ENCODE results near the gene CYTH3.

CYTH3 gene

DNA sequence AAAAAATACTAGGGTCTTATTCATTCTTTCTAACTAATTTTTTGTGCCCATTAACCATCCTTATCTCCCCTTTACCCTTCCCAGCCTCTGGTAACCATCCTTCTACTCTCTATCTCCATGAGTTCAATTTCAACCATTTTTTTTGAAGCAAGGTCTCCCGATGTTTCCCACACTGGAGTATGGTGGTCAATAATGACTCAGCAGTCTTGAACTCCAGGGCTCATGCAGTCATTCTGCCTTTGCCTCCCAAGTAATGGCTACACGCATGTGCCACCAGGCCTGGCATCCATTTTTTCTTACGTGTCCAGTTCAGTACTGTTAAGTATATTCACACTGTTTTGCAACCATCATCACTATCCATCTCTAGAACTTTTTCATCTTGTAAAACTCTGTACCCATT lies 60.4 kb downstream of the CYTH3 start:
- TF ChIP-seq, protein P1, sequence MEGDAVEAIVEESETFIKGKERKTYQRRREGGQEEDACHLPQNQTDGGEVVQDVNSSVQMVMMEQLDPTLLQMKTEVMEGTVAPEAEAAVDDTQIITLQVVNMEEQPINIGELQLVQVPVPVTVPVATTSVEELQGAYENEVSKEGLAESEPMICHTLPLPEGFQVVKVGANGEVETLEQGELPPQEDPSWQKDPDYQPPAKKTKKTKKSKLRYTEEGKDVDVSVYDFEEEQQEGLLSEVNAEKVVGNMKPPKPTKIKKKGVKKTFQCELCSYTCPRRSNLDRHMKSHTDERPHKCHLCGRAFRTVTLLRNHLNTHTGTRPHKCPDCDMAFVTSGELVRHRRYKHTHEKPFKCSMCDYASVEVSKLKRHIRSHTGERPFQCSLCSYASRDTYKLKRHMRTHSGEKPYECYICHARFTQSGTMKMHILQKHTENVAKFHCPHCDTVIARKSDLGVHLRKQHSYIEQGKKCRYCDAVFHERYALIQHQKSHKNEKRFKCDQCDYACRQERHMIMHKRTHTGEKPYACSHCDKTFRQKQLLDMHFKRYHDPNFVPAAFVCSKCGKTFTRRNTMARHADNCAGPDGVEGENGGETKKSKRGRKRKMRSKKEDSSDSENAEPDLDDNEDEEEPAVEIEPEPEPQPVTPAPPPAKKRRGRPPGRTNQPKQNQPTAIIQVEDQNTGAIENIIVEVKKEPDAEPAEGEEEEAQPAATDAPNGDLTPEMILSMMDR (IDR thresholded peaks at IDR 0.05; ENCODE audit: low read depth, low read length), result no peak
- no peak for DNase-seq (ENCODE audit: extremely low read depth, low read depth)

DNA sequence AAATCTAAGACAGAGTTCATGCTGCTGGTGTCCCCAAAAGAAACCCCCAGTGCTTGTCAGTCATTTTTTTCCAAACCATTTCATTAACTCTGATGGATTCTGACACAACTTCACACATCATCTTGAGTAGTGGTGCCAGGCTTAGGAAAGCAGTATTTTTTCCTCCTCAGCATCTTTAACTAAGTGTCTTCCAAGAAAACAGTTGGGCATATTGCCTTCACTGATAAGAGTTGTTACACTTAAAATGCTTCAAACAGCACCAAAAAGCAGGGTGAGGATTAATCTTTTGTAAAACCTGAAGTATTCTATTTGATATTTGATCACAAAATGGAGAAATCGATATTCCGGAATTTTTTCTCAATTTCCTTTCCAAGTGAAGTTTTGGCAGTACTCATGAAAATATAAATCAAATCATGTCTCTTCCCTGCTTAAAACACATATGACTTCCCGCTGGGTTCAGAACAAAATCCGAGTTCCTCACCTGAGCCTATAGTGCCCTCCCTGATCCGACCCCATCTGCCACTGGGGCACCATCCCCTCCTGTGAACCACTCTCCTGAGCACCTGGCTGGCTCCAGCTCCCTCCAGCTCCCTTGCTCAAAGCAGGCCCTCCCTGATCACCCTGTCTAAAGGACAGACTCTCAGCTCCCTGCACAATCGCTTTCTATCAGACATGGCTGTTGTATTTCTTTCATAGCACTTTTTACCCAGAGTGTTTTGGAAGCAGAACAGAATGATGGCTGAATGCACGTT lies 61.6 kb downstream of the CYTH3 start:
- no peak for DNase-seq (ENCODE audit: extremely low read depth, low read depth)
- TF ChIP-seq, protein P1 (IDR thresholded peaks at IDR 0.05; ENCODE audit: low read depth, low read length), result no peak

DNA sequence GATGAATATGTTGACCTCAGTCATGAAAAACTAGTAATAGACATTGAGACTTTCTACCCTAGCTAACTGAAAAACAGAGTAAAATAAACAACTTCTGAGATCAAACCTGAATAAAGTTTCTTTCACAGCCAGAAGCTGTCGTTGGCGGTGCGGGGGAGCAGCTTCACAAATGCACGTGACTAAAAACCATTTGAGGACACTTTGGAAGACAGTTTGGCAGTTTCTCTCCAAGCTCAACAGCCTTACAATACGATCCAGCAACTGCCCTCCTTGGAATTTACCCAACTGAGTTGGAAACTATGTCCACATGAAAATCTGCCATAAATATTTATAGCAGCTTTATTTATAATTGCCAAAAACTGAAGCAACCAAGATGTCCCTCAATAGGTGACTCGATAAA lies 63.1 kb downstream of the CYTH3 start:
- TF ChIP-seq, protein P1 (IDR thresholded peaks at IDR 0.05; ENCODE audit: low read depth, low read length), result no peak
- DNase-seq (ENCODE audit: extremely low read depth, low read depth), result no peak

DNA sequence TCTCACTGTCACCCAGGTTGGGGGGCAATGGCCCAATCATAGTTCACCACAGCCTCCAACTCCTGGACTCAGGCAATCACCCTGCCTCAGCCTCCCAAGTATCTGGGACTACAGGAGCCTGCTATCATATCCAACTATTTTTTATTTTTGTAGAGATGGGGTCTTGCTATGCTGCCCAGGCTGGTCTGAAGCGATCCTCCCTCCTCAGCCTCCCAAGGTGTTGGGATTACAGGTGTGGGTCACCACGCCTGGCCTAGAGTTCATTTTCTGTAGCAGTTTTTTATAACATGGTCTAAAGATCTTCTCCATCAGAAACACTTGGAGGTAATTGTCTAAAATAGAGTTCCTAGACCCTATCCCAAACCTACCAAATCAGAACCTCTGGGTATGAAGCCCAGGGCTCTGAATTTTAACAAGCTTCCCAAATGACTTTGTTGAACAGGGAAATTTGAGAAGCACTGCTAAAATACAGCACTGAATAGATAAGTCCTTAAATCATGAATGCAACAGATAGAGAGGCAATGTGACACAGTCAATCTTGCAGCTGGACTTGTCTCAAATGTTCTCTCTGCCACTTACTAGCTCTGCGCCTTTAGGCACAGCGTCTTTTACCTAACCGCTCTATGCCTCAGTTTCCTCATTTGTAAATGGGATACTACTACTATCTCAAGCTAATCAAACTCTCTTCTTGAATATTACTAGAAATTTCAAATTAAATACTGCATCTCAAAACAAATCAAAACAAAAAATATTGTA lies 63.7 kb downstream of the CYTH3 start:
- no peak for DNase-seq (ENCODE audit: extremely low read depth, low read depth)
- TF ChIP-seq, protein P1 (IDR thresholded peaks at IDR 0.05; ENCODE audit: low read depth, low read length), result no peak

DNA sequence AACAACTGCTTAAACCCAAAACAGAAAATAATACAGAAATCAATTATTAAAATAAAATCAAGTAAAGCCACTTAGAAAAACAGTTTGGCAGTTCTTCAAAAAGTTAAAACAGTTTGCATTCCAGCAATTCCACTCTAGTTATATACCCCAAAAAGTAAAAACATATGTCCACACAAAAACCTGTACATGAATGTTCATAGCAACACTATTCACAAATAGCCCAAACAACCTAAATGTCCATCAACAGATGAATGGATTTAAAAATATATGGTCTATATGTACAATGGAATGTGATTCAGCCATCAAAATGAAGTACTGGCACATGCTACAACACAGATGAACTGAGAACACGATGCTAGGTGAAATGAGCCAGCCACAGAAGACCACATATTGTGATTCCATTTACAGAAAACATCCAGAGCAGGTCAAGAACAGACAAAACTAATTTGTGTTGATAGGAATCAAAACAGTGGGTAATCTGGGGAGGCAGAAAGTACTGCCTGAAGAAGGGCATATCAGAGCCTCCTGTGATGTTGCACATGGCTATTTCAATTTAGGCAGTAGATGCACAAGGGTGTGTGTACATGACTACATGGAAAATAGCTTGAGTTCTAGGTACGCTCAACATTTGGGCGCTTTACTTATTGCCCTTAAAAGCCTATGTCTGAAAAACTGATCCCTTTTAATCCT lies 66.3 kb downstream of the CYTH3 start:
- DNase-seq (ENCODE audit: extremely low read depth, low read depth), result no peak
- TF ChIP-seq, protein P1 (IDR thresholded peaks at IDR 0.05; ENCODE audit: low read depth, low read length), result no peak

DNA sequence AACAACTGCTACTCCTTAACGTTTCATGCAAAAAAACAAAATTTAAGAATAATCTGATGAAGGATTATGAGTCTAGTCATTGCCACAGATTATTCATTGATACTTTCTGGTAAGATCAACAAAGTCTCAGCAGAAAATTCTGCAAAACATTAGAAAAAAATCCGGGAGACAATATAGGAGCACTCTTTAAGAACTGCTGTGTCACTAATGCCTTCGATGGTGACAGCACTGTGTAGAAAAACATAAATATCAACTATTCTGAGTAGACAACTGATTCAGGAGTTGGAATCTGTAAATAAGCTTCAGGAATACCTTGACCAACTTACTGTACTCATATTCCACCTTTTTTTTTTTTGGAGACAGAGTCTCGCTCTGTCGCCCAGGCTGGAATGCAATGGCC lies 69.0 kb downstream of the CYTH3 start:
- TF ChIP-seq, protein P1 (IDR thresholded peaks at IDR 0.05; ENCODE audit: low read depth, low read length), result no peak
- DNase-seq (ENCODE audit: extremely low read depth, low read depth), result no peak

DNA sequence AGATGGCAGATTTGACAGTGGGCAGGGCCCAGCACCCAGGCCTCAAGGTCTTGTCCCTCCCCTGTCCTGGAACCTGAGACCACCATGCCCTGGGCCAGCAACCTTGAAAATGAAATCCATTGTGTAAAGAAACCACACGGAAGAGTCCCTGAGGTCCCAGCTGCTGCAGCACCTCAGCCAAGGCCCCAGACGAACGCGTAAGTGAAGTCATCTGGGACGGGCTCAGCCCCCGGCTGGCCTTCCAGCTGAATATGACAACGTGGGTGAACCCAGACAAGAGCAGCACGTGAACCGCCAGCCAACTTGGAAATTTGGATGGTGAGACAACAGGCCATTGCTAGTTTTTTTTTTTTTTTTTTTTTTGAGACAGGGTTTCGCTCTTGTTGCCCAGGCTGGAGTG lies 70.3 kb downstream of the CYTH3 start:
- TF ChIP-seq, protein P1 (IDR thresholded peaks at IDR 0.05; ENCODE audit: low read depth, low read length), result no peak
- no peak for DNase-seq (ENCODE audit: extremely low read depth, low read depth)

All from AG09319 (cell line).